Renal cortical epithelial cell (primary cell): ENCODE measurements around the gene TRMT2A. TPM values are rescaled to one million over a fixed set of nuclear protein-coding genes. Genes with fewer than 3 reads are reported as not detected.
A peak's percentile ranks its signal among the peaks of the same experiment; 100 is the strongest.
"Not testable (repeated sequence)": the region's sequence is repeated elsewhere in the genome, so short reads cannot be mapped to it uniquely, and the experiment has no call there.

Experiments
- DNase-seq: peaks from one replicate; pipeline ENCODE4 v3.0.0-alpha.2; 2011; ENCODE audit warnings: low read depth
- total RNA-seq: library from RNA; depleted of rRNA; stranded (reverse); fragments of >200 nt; gene quantifications from 2 replicates; pipeline ENCODE4 v1.2.3, GENCODE V29; 2014

The TRMT2A gene
- total RNA-seq, 1 donor from 2014 or later = 29.3 TPM

GRCh38 chr22:20086101-20086599, 30.9 kb downstream of the TRMT2A start:
- DNase-seq = no peak

- DNase-seq = no peak
Observed at GRCh38 chr22:20085651-20086050, 31.4 kb downstream of the TRMT2A start.

- no peak for DNase-seq
Observed at GRCh38 chr22:20084547-20085413, 32.2 kb downstream of the TRMT2A start.

- DNase-seq = no peak
Observed at GRCh38 chr22:20083891-20084546, 33.0 kb downstream of the TRMT2A start.

GRCh38 chr22:20083157-20083890, 33.7 kb downstream of the TRMT2A start:
- no peak for DNase-seq

GRCh38 chr22:20080776-20081654, 36.0 kb downstream of the TRMT2A start:
- DNase-seq = peak; percentile 30

- DNase-seq = no peak
Observed at GRCh38 chr22:20080445-20080775, 36.6 kb downstream of the TRMT2A start.

- peak; percentile 76 for DNase-seq
Observed at GRCh38 chr22:20079745-20080444, 37.1 kb downstream of the TRMT2A start, which contains the start of gene DGCR8. Gene DGCR8, plus strand, starts transcription at chr22:20080241. Its CDS starts 5,723 bp downstream, at chr22:20085964.

- DNase-seq = no peak
Observed at GRCh38 chr22:20076627-20077172, 40.3 kb downstream of the TRMT2A start.

GRCh38 chr22:20071524-20071972, 45.5 kb downstream of the TRMT2A start:
- DNase-seq = no peak

GRCh38 chr22:20069331-20070042, 47.5 kb downstream of the TRMT2A start:
- no peak for DNase-seq

- no peak for DNase-seq
Observed at GRCh38 chr22:20068640-20069039, 48.4 kb downstream of the TRMT2A start.

GRCh38 chr22:20067384-20067682, 49.7 kb downstream of the TRMT2A start:
- DNase-seq = not testable (repeated sequence)

GRCh38 chr22:20066617-20067383, 50.2 kb downstream of the TRMT2A start:
- DNase-seq = no peak

GRCh38 chr22:20065896-20066616, 51.0 kb downstream of the TRMT2A start:
- no peak for DNase-seq

- DNase-seq = no peak
Observed at GRCh38 chr22:20064545-20065262, 52.3 kb downstream of the TRMT2A start.

GRCh38 chr22:20064140-20064480, 52.9 kb downstream of the TRMT2A start:
- DNase-seq = no peak
